Fibroblast of pulmonary artery (primary cell): ENCODE measurements around the gene DHX40.

ENCODE experiments used
- DNase-seq: peaks from one replicate; pipeline ENCODE4 v3.0.0-alpha.2; 2010; ENCODE audit warnings: low read depth
- H3K4me3 ChIP-seq: replicated peaks from 2 replicates; pipeline ENCODE4 v1.5.1; 2011; ENCODE audit warnings: low read depth, mild to moderate bottlenecking, control low read depth, low read length, moderate library complexity
- CTCF ChIP-seq: IDR thresholded peaks from 2 replicates; pipeline ENCODE4 v1.5.1; 2011; ENCODE audit warnings: mild to moderate bottlenecking, control low read depth, low read length, inconsistent platforms; ENCODE audit errors: missing control alignments

The DHX40 gene

GRCh38 chr17:59607061-59607460, 41.7 kb downstream of the DHX40 start:
- no peak for TF ChIP-seq CTCF

GRCh38 chr17:59607817-59608403, 42.5 kb downstream of the DHX40 start:
- peak; percentile 27 for TF ChIP-seq CTCF
- no peak for DNase-seq
- H3K4me3 ChIP-seq = no peak overlapping the region

More at GRCh38 chr17:59607061-59607460, 41.7 kb downstream of the DHX40 start:
- H3K4me3 ChIP-seq = no peak overlapping the region
- DNase-seq = no peak

- no peak overlapping the region for H3K4me3 ChIP-seq
- TF ChIP-seq CTCF = no peak
- DNase-seq = no peak
These were observed 46.1 kb downstream of the DHX40 start for GRCh38 chr17:59611503-59611902.

- DNase-seq = no peak
These were observed 51.0 kb downstream of the DHX40 start for GRCh38 chr17:59616253-59616920.

GRCh38 chr17:59617156-59617732, 51.8 kb downstream of the DHX40 start:
- no peak for DNase-seq
- TF ChIP-seq CTCF = no peak
- H3K4me3 ChIP-seq = no peak overlapping the region

More at GRCh38 chr17:59616253-59616920, 51.0 kb downstream of the DHX40 start:
- no peak overlapping the region for H3K4me3 ChIP-seq
- TF ChIP-seq CTCF = no peak

GRCh38 chr17:59619035-59619297, 53.6 kb downstream of the DHX40 start:
- no peak for DNase-seq
- peak overlapping the region; percentile 95 for H3K4me3 ChIP-seq
- no peak for TF ChIP-seq CTCF
